Activated T-cell treated with anti-CD3 and anti-CD28 coated beads for 48 hours (primary cell): Measurements from ENCODE around the gene C11orf65.
A peak's percentile ranks its signal among the peaks of the same experiment; 100 is the strongest.

ENCODE experiments used
- DNase-seq: peaks from one replicate; pipeline ENCODE4 v3.0.0-alpha.2; 2020; ENCODE audit warnings: low read depth

Gene C11orf65, protein sequence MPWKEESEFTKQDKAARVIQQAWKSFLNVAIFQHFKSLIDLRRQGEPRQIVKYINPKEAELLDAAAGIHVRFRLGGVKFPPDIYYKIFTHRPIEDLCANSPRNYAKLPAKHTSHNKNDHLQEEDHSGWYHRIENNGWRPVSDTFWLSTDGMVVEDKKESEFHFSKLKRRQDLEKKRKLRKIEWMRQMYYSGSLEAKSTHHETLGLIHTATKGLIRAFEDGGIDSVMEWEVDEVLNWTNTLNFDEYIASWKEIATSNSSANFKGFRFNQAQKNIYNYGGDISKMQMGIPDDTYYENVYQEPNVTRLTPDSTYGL

DNA sequence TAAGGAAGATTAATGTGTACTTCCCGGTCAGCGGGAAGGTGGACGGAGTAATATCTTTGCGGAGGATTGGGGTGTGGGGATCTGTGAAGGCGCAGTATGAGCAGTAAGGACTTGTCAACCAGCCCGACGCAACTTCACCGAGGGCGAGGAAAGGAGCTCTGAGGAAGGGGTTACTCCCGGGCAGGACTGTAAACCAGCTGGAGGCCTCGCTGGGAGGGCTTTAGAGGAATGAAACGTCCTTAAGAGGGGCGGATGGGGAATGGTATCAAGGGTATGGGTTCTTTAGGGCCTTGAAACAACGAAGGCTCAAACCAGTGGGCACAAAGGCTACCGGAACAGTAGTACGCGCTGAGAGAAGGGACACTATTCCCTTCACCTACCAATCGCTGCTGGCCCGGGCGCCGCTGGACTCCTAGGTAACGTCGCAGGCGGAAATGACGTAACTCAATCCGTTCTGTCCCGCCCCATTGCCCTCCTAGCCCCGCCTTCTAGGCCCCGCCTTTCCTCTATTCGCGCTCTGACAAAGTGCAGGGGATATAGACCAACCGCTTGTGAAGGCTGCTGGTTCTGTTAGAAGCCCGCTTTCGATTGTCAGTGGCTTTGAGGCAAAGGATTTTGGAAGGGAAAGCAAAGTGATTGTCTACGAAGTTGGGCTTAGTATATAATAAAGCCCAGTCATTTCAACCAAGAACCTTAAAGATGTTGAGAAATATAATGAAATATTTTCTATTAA is at the start of gene C11orf65:
C11orf65 (minus strand) TSS at position 439 of the 733 bp plus-strand sequence. CDS start 5,970 bp downstream, outside the sequence.
- peak; percentile 90 for DNase-seq

DNA sequence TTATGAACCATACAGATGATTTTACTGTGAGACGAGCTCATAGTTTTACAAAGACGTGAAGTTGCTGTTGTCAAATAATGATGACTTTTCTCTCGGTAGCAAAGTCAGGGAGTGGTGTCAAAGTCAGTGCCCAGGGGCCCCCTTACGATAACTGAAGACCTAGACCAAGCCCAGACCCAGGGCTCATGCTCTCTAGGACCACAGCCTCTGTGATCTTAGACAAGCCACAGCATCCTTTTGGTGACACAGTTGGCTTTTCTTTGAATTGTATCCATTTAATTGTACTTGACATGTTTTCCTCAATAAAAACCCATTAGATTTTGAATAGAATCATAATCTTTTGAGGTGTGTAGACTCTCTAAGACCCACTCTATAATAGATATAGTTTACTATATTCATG is 48.8 kb upstream of the C11orf65 start:
- no peak for DNase-seq

DNA sequence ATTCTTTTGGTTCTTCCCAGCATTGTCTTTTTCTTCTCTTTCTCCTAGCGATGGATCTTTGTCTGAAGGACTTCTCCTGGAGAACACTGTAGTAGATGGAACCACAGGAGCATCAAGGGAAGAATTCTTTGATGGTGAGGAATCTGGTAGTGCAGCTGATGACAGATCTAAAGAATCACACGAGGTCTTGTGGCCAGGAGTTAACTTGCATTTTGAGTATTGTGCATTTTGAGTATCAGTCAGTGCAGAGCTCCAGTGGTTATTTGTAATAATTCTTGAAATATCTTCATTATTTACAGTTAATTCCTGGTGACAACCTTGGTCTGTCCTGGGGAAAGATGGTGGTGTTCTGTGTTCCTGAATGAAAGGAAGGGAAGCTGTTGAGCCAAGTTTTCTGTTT is 45.4 kb upstream of the C11orf65 start:
- no peak for DNase-seq

DNA sequence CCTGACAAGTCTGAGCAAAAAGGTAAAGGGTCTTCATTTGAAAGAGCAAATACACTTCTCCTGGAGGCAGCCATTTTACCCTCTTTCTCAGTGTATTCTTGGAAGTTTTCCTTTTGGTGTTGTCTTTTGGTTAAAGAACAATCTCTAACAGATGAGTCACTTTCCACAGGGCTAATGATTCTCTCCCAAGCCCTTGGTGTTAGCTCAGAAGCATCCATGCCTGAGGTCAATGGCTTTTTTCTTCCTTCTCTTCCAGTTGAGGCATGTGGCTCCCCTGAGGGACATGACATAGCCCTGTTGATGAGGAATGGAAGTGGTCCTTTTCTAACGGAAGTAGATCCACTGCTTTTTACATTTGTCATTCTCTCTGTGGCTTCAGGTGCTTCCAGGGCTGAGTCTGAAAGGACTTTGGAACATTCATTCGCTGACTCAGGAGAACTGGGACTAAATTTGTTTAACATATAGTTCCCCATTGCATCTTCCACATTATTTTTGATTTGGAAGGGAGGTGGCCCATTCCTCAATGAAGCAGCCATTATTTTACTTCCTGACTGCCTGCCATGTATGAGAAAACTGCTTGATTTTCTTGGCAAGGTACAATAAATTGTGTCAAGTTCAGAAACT is 44.6 kb upstream of the C11orf65 start:
- DNase-seq, result no peak

DNA sequence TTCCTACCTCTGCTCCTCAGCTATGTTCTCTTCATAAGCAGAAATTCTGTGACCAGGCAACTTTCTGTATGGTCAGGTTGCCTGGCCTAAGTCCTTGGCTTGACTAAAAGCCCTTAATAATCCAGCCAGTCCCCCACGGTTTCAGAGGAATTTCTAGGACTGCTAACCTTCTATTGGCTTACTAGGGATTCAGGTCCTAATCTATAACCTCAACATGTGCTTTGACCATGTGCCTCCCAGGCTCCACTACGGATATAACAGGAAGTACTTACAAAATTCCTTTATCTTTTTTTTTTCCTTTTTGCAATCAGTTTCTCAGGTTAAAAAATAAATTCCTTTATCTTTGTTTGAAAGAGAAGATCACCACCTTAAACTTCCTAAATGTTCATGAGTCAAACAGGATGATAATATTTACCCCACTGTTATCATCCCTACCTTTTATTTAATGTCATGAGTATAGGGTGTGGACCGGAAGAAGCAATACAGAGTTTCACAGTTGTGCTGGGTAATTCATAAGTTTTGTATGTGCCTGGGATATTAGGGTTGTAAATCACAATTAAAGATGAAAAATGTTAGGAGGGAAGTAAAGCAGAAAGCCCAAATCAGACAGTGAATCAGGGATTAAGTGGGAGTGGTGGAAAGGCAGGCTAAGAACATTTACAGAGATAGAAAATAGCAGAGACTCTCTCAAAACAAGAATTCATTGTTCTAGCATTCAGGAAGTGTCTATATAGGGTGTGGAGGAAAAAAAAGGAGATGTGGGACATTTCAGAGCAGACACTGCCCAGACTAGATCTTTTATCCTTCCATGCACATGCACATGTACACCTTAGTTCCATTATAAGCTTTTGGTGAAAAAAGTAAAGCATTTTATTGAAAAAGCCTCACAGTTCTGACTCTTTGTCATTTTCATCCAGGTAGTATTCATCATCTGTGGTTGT is 41.6 kb upstream of the C11orf65 start:
- DNase-seq, result no peak

DNA sequence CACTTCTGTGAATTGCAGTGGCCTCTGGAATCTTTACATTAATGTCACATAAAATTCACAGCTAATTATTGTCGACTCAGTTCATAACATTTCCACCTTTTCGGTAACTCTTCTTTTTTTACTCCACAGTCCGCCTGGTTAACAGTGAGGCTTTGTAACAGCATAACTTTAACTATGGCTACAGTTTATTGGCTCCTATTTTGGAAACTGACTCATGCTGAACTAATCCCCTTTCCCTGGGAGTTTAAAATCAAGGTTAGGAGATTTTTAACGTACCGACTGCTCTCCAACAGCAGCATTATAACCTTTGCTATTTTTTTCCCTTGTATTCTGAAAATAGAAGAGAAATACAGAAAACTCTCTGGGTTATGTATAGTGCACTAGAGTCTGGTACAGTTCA is 34.1 kb upstream of the C11orf65 start:
- no peak for DNase-seq

DNA sequence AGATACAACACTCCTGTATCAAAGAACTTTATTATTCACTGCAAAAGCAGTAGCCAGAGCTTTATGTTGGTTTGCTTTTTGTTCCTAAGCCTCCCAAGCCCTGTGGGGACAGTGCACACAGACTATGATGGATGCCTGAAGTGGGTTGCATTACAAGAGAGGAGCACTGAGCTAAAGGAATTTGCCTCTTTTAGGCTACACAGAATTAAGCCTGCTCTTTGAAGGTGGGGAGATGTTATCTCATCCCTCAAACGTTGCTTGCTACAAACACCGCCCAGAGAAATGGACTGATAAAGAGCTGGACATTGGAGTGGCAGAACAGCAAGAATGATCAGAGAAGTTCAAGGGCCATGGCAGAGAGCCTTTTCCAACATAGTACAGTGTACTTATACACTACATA is 33.4 kb upstream of the C11orf65 start:
- DNase-seq, result no peak

DNA sequence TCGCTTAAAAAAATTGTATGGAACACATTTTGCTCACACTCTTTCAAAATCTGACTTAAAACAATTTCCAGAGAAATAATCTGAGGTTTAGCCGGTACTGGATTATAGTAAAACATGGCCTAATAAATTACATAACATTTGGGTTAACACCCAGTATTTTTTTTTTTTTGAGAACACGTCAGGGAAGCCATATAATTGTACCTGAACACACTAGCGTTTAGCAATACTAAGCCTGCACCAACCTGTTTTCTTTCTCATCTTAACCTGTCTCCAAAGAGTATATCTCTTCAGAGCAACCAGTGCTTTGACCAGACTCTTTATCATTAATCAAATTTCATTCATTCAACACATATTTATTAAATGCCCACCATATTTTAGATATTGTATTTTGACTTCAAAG is 32.8 kb upstream of the C11orf65 start:
- no peak for DNase-seq

DNA sequence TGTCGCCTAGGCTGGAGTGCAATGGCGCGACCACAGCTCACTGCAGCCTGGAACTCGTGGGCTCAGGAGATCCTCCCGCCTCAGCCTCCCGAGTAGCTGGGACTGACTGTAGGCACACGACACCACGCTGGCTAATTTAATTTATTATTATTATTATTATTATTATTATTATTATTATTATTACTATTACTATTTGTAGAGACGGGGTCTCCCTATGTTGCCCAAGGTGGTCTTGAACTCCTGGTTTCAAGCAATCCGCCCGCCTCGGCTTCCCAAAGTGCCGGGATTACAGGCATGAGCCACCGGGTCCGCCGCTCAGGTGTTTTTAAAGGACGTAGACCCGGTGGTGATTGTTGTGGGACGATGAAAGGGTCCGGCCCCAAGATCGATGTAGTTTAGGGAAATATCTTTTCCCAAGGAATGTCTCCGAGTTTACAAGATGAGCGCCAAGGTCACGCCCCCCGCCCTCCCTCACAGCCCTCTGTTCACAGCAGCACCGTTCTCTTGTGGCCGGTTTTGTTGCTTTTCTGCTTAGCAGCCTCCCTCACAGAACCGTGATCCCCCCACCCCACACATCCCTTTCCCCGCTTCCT is 31.6 kb upstream of the C11orf65 start:
- DNase-seq, result no peak

DNA sequence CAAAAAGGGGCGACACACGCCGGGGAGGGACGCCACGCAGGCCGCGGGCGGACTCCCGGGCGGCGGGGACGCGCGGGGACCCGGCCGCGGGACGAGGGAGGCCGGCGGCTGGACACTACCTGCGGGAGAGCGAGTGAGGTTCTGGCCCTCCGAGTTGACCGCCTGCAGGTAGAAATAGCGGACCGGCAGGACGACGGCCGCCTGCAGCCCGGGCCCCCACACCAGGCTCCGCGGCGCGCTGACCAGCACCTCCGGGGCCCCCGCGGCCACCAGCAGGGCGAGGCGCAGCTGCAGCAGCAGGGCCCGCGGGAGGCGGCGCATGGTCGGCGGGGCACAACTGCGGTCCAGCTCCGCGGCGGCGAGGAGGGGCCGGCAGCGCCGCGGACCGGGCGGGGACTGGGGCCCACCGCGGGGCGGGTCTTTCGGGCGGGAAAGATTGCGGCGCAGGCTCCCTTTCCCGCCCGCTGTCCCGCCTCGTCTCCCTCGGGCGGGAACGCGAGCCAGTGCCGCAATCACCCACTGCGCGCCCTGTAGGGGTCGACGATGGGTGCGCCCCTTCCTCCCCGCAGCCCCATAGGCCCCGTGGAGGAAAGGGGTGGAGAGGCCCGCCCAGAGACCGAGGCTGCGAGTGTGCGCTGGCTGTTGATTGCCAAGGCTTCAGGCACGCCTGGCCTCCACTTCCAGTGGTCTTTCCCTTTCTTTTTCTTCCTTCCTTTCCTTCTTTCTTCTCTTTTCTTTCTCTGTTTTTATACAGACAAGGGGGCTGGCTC is 30.9 kb upstream of the C11orf65 start, which contains the start of gene POGLUT3:
POGLUT3 (minus strand) TSS at position 339 of the 770 bp plus-strand sequence; CDS start at position 321, 18 bp downstream.
- peak; percentile 39 for DNase-seq

DNA sequence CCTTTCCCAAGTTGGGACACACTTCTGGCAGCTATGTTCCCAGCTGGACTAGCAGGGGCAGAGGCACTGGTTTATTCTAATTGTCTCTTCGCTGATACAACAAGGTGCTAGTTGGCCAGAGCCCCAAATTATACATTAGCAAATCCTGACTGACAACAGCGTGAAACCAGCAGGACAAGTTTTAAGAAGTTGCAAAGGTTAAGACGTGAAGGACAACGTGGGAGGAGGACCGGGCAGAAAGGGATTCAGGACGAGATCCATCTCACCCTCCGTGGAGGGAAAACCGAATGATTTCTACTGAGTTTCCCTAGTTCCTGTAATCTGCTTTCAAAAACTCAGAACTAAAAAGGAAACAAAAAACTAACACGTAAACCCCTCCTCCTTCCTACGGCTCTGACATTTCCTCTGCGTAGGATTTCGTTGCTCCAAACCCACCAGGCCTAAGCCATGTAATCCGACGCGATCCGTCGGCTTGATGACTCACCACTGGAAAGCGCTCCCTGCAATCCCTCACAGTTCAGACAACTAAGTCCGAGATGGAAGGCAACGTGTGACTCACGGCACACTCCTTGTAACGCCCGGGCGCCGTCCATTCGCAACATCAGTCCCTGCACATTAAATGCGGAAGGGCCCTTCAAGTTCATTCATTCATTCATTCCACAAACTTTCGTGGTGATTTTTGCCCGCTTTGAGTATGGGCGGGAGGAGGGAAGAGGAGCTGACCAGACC is 30.2 kb upstream of the C11orf65 start:
- peak; percentile 65 for DNase-seq

DNA sequence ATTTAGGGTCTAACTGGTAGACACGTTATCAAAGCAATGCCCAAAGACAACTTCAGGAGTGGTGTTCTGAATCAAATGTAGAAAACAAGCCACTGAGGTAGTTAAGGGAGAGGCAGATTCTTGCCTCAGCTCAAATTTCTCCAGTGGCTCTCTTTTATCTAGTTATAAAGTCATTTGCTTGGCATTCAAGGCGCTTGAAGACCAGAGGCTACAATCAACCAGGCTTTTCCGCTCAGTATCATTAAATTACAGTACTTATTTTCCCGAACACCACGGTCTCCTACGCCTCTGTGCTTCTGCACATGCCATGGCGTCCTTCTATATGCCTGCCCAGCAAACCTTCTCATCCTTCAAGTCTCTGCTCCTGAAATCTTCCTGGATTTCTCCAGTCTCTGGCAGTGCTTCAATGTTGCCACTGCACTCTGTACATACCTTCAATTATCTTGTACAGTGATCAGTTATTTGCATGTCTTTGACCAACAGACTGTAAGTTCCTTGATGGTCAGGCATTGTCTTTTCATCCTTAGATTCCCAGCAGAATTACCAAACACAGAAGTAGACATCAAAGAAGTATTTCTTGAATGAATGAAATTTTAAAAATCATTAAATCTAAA is 29.4 kb upstream of the C11orf65 start:
- no peak for DNase-seq

DNA sequence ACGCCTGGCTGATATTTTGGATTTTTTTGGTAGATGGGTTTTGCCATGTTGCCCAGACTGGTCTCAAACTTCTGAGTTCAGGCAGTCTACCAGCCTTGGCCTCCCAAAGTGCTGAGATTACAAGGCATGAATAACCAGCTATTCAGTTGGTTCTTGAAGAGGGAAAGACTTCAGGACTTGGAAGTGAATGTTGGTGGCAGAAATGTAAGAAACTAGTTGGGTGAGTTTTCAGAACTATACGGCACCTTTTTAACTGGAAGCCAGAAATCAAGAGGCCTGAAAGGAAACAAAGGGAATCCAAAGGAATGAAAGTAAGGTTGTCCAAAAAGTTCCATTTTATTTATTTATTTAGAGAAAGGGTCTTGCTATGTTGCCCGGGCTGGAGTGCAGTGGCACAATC is 28.0 kb upstream of the C11orf65 start:
- no peak for DNase-seq

DNA sequence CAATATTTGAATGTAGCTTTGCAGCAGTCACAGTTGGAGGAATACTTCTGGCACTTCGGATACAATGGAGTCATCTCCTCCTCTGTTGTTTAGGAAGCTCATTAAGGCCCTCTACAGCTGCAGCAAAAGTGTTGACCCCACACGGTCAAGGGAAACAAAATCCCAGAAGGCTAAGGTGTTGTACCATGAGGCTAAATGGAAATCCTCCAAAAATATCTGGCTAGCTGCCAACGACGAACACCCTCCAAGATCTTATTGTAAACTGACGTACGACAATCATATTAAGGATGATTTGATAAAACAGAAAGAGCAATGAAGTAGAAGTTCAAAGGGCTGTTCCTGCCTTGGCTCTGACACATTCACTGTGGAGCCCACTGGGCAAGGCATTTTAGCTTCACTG is 26.9 kb upstream of the C11orf65 start:
- no peak for DNase-seq

DNA sequence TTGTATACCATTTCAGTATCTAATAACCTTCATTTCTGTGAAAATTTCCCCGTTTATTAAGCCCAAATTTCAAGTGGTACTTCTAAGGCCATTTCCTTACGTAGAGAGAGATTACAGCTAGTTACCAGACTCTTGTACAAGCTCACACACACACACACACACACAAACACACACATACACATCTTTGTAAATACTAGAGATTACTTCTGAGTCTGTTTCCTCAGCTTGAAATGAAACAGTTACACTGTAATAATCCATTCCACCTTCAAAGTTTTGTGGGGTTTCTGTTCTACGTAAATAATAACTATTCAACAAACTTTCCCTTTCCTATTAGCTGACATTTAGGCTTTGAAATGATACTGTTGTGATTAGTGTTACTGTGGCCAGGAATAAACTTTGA is 24.6 kb upstream of the C11orf65 start:
- DNase-seq, result no peak

DNA sequence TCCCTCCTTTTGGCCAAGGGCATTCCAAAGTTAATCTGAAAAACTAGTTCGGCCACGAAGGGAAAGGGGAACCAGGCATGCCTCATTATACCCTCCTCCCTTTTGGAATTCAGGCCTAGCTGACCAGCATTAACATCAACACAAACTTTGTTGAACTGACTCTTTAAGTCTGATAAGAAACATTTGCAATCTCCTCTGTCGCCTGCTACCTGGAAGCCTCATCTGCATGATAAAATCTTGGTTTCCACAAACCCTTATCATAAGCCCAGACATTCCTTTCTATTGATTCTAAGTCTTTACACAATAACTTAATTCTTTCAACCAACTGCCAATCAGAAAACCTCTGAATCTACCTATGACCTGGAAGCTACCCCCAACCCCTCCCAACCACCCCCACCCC is 19.5 kb upstream of the C11orf65 start:
- no peak for DNase-seq

DNA sequence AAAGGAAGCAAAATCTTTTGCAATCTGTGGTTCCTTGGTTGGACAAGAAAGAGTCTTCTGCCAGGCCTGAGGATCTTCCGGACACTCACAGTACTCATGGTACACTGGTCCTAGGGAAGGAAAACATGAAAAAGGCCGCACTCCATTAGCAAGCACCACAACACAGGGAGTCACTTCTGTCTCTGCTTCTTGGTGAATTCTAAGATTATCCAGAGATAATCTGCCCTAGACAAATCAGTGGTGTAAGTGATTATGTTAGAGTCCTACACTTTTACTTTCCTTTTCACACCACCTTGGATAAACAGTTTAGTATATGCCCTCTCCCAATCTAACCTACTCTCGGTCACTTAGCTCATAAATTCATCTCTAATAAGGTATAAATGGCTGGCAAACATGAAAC is 19.0 kb upstream of the C11orf65 start:
- no peak for DNase-seq

DNA sequence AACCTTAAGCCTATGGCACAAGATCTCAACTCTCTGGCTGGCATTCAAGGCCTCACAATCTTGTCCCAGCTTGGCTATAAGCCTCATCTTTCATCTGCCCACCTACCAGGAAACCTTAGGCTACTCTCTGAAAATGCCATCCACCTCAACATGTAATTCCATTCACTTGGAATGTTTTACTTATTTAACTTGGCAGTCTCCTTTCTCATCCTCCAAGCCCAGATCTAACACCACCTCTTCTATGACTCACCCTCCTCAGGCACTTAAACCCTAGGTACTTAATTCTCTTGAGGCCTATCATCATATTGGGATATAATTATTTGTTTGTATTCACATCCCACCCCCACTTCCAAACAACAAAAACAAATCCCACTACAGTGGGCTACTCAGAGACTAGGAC is 15.8 kb upstream of the C11orf65 start:
- DNase-seq, result no peak

DNA sequence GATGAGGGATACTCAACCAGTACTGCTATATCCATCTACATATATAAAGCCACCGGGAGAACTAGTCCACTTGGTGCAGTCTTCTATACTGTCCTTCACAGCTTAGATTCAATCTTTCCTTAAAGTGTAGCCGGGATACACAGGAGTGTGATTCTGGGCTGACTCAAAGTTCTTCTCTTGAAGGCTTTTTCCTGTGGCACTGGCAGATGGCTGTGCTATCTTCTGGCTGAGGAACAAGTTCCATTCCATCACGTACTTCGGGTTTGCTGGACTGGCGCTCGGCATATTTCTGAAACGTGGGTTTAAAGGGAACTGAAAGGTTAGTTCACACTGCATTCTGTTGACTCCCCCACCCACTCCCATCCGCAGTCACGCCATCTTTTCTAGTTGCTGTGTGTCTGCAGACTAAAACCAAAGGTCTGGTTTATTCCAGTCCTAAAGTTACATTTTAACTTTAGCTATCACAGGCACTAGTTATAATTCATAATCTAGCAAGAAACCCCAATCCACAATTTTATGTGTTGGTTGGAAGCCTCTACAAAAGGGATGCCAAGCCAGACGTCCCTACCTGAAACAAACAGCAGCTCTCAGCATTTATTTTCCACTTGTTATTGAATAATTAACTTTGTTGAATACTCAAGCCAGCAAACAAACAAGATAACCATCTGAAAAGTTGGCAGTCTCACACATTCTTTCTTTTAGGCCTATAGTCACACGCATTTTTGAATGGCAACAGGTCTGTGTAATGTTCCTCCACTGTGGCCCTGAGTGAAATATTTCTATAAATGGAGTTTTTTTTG is 7.5 kb upstream of the C11orf65 start:
- DNase-seq, result no peak
